Measurements from ENCODE around the gene ZDHHC13.

The ZDHHC13 gene

DNA sequence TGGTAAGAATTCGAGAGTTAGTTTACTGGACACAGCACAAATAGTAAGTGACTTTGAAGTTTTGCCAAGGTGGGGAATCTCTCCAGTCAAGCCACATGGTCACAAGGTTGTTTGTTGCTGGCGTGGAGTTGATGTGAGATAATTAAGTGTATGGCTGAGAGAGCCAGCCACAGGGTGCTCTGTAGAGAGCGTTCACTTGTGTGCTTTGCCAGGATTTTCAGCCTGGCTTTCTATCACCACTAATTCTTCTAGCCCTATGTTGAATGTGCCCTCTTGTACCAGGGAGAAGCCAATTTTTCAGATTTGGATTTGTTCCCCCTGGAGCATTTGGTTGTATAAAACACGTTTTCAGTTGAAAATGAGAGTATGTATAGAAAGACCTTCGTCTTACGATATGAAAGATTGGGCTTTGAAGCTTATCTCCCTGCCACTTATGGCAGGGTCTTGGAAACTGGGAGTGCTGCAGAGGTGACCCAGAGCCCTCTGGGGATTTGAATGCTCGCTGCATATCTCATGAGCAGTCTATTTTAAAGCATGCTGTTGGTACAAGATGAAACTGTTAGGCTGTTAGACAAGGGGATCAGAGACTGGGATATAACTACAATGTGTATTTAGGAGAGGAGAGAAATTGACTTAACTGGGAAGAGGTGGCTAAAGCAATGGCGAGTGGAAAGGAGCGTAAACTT is 56.2 kb downstream of the ZDHHC13 start:
- no peak overlapping the region for H3K27ac ChIP-seq
- TF ChIP-seq, protein P1, sequence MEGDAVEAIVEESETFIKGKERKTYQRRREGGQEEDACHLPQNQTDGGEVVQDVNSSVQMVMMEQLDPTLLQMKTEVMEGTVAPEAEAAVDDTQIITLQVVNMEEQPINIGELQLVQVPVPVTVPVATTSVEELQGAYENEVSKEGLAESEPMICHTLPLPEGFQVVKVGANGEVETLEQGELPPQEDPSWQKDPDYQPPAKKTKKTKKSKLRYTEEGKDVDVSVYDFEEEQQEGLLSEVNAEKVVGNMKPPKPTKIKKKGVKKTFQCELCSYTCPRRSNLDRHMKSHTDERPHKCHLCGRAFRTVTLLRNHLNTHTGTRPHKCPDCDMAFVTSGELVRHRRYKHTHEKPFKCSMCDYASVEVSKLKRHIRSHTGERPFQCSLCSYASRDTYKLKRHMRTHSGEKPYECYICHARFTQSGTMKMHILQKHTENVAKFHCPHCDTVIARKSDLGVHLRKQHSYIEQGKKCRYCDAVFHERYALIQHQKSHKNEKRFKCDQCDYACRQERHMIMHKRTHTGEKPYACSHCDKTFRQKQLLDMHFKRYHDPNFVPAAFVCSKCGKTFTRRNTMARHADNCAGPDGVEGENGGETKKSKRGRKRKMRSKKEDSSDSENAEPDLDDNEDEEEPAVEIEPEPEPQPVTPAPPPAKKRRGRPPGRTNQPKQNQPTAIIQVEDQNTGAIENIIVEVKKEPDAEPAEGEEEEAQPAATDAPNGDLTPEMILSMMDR (IDR thresholded peaks at IDR 0.05): no peak
- no peak for TF ChIP-seq ZFX (IDR thresholded peaks at IDR 0.05; ENCODE audit: borderline replicate concordance)

- TF ChIP-seq ZFX (IDR thresholded peaks at IDR 0.05; ENCODE audit: borderline replicate concordance): no peak
- TF ChIP-seq, protein P1 (IDR thresholded peaks at IDR 0.05): no peak
- H3K27ac ChIP-seq: no peak overlapping the region
Observed at GRCh38 chr11:19173964-19174638, 57.1 kb downstream of the ZDHHC13 start.

- TF ChIP-seq, protein P1 (IDR thresholded peaks at IDR 0.05): no peak
- TF ChIP-seq ZFX (IDR thresholded peaks at IDR 0.05; ENCODE audit: borderline replicate concordance): no peak
- no peak overlapping the region for H3K27ac ChIP-seq
Observed at GRCh38 chr11:19176629-19177186, 59.7 kb downstream of the ZDHHC13 start.

DNA sequence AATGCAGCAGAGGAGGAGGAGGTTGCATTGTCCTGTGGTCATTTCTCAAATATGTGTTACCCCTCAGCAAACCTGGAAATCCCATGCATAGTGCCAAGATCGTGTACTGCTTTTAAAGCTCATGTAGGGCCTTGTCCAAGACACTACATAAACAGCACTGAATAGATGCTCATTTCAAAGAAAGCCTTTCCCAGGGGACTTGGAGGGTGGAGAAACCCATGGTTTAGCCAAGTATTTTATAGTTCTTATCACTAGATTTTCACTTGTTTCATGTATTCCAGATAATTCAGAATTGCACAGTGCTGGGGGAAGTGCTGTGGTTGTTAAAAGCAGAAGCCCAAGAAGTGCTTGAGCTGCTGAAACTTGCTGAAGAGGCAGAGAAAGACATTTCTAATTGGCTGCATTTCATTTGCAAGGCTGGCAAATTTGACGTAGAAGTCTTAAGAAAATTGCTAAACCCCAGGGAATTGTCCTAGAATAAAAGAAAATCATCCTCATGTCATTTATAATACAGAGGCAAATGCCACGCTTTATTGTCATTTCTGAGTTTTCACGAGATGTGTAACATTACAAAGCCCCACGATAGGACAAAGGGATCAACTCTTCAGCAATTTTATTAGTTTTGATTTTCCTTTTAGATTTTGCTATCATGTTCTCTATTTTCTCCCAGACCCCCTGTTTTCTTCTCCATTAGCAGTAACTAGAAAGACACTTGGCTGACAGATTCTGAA is 64.7 kb downstream of the ZDHHC13 start:
- H3K27ac ChIP-seq: no peak overlapping the region

DNA sequence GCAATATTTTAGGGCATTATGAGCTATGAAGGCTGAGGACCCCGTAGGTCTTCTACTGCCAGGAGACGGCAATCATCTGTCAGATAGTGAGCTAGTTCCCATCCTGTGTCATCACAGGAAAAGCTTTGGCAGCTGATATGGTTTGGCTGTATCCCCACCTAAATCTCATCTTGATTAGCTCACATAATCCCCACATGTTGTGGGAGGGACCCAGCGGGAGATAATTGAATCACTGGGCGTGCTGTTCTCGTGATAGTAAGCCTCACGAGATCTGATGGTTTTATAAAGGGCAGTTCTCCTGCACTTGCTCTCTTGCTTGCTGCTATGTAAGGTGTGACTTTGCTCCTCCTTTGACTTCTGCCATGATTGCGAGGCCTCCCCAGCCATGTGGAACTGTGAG is 66.7 kb downstream of the ZDHHC13 start:
- TF ChIP-seq, protein P1 (IDR thresholded peaks at IDR 0.05): no peak
- TF ChIP-seq ZFX (IDR thresholded peaks at IDR 0.05; ENCODE audit: borderline replicate concordance): no peak
- no peak overlapping the region for H3K27ac ChIP-seq

More for the DNA sequence above, 64.7 kb downstream of the ZDHHC13 start:
- TF ChIP-seq, protein P1 (IDR thresholded peaks at IDR 0.05): no peak
- TF ChIP-seq ZFX (IDR thresholded peaks at IDR 0.05; ENCODE audit: borderline replicate concordance): no peak

GRCh38 chr11:19185036-19185435 is 68.1 kb downstream of the ZDHHC13 start:
- no peak overlapping the region for H3K27ac ChIP-seq
- TF ChIP-seq, protein P1 (IDR thresholded peaks at IDR 0.05): no peak
- TF ChIP-seq ZFX (IDR thresholded peaks at IDR 0.05; ENCODE audit: borderline replicate concordance): no peak
